GM18907 (cell line): Measurements from ENCODE around the gene AKAP8L.

Experiments used
- ATAC-seq: cut with Tn5 transposase; IDR thresholded peaks from one replicate; pipeline ENCODE4 v1.9.1; 2021; ENCODE audit warnings: mild to moderate bottlenecking, moderate library complexity; ENCODE audit not compliant: unreplicated experiment

The AKAP8L gene

GRCh38 chr19:15449620-15450527 is 31.1 kb upstream of the AKAP8L start, which contains the start of gene WIZ:
Gene WIZ, minus strand, starts transcription at chr19:15449956. Its CDS starts 1,649 bp downstream, at chr19:15448307.
- ATAC-seq = no peak

GRCh38 chr19:15448778-15449619 is 30.2 kb upstream of the AKAP8L start:
- ATAC-seq = no peak

GRCh38 chr19:15448044-15448777 is 29.4 kb upstream of the AKAP8L start:
- no peak for ATAC-seq

- ATAC-seq = no peak
Observed at GRCh38 chr19:15447057-15447456, 28.3 kb upstream of the AKAP8L start.

- no peak for ATAC-seq
Observed at GRCh38 chr19:15445807-15446376, 27.1 kb upstream of the AKAP8L start.

- no peak for ATAC-seq
Observed at GRCh38 chr19:15445227-15445605, 26.4 kb upstream of the AKAP8L start.

GRCh38 chr19:15444505-15445226 is 25.9 kb upstream of the AKAP8L start:
- ATAC-seq = no peak

- no peak for ATAC-seq
Observed at GRCh38 chr19:15443838-15444237, 25.1 kb upstream of the AKAP8L start.

- no peak for ATAC-seq
Observed at GRCh38 chr19:15443325-15443724, 24.5 kb upstream of the AKAP8L start.

- no peak for ATAC-seq
Observed at GRCh38 chr19:15442142-15442920, 23.5 kb upstream of the AKAP8L start.

GRCh38 chr19:15441317-15441716 is 22.5 kb upstream of the AKAP8L start:
- no peak for ATAC-seq

- ATAC-seq = no peak
Observed at GRCh38 chr19:15439821-15440641, 21.2 kb upstream of the AKAP8L start.

GRCh38 chr19:15439078-15439799 is 20.5 kb upstream of the AKAP8L start:
- no peak for ATAC-seq

GRCh38 chr19:15438577-15438976 is 19.8 kb upstream of the AKAP8L start:
- ATAC-seq = no peak

- no peak for ATAC-seq
Observed at GRCh38 chr19:15438124-15438496, 19.3 kb upstream of the AKAP8L start.

- no peak for ATAC-seq
Observed at GRCh38 chr19:15437355-15438123, 18.8 kb upstream of the AKAP8L start.

- no peak for ATAC-seq
Observed at GRCh38 chr19:15436826-15437110, 18.0 kb upstream of the AKAP8L start.
